ENCODE data around the gene PARP12. TPM values are rescaled to one million over a fixed set of nuclear protein-coding genes. Genes with fewer than 3 reads are reported as not detected.

Gene PARP12
- total and polyA plus RNA-seq, 12 donors = 6.7 to 48.3 (median 13.1) TPM

GRCh38 chr7:140048138-140048537 is 14.6 kb downstream of the PARP12 start:
- DNase-seq (peak in 1 of 2 donors; percentile 35), ATAC-seq (peak in 7 of 8 donors; percentile 26 to 81 (median 68))
- Histone ChIP-seq H3K27ac (peak overlapping the region in 2 of 10 donors; percentile 1 to 69), H3K4me3 (no peak overlapping the region), H3K36me3 (peaks cover 0 to 82% (median 8%) of the 10 kb centered on the region in 9 donors), H3K9me3 (no peaks in the 10 kb centered on the region), H3K27me3 (no peaks in the 10 kb centered on the region), H3K4me1 (peaks cover 0 to 37% (median 23%) of the 10 kb centered on the region in 9 donors)
- TF ChIP-seq, protein P1, sequence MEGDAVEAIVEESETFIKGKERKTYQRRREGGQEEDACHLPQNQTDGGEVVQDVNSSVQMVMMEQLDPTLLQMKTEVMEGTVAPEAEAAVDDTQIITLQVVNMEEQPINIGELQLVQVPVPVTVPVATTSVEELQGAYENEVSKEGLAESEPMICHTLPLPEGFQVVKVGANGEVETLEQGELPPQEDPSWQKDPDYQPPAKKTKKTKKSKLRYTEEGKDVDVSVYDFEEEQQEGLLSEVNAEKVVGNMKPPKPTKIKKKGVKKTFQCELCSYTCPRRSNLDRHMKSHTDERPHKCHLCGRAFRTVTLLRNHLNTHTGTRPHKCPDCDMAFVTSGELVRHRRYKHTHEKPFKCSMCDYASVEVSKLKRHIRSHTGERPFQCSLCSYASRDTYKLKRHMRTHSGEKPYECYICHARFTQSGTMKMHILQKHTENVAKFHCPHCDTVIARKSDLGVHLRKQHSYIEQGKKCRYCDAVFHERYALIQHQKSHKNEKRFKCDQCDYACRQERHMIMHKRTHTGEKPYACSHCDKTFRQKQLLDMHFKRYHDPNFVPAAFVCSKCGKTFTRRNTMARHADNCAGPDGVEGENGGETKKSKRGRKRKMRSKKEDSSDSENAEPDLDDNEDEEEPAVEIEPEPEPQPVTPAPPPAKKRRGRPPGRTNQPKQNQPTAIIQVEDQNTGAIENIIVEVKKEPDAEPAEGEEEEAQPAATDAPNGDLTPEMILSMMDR (IDR thresholded peaks at IDR 0.05) = no peak
- 52 to 71% methylated on average over 4 of the region's 4 CpGs for whole genome bisulfite sequencing, 2 donors
- intact Hi-C loops (cut with DNase I) = no loop called here

DNA sequence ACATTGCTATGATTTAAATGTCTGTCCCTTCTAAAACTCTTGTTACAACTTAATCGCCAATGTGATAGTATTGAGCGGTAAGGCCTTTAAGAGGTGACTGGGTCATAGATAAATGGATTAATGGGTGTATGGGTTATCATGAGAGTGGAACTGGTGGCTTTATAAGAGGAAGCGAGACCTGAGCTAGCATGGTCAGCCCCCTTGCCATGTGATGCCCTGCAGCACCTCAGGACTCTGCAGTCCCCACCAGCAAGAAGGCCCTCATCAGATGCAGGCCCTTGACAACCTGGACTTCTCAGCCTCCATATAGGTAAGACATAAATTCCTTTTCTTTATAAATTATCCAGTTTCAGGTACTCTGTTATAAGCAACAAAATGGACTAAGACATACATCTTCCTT is 15.6 kb downstream of the PARP12 start:
- WGBS, 2 donors = 96 to 99% methylated on average over 3 of the region's 3 CpGs
- Histone ChIP-seq H3K36me3 (peaks cover 0 to 83% (median 6%) of the 10 kb centered on the region in 9 donors), H3K4me1 (peaks cover 0 to 37% (median 23%) of the 10 kb centered on the region in 9 donors), H3K9me3 (no peaks in the 10 kb centered on the region), H3K4me3 (no peak overlapping the region), H3K27me3 (no peaks in the 10 kb centered on the region), H3K27ac (no peak overlapping the region)
- TF ChIP-seq, protein P1 (IDR thresholded peaks at IDR 0.05) = no peak
- no peak for ATAC-seq
- no peak for DNase-seq
- intact Hi-C loops (cut with DNase I) = no loop called here

DNA sequence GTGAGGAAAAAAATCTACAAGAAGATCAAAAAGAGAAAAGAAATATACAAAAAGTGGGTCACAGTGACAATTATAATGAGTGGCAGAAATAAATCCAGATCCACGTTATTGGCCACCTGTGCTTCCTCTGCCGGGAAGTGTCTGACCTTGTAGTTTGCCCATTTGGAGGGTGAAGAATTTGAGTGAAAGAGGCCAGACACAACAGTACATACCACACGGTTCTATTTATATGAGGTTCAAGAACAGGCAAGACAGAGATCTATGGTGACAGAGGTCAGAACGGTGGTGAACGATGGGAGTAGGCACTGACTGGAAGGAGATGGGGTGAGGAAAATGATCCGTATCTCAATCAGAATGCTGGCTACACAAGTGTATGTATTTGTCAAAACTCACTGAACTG is 17.1 kb downstream of the PARP12 start:
- H3K4me3 ChIP-seq = no peak overlapping the region
- ATAC-seq (peak in 3 of 8 donors; percentile 22 to 44 (median 43)), DNase-seq (no peak)
- no peaks in the 10 kb centered on the region for H3K27me3 ChIP-seq
- WGBS, 2 donors = 40 to 55% methylated on average over 6 of the region's 6 CpGs
- peaks cover 0 to 37% (median 23%) of the 10 kb centered on the region in 9 donors for H3K4me1 ChIP-seq
- peak overlapping the region in 1 of 10 donors; percentile 1 for H3K27ac ChIP-seq
- no peaks in the 10 kb centered on the region for H3K9me3 ChIP-seq
- H3K36me3 ChIP-seq = peaks cover 0 to 85% (median 6%) of the 10 kb centered on the region in 9 donors
- TF ChIP-seq, protein P1 (IDR thresholded peaks at IDR 0.05) = no peak
- intact Hi-C loops (cut with DNase I) = no loop called here

GRCh38 chr7:140044251-140044650 is 18.5 kb downstream of the PARP12 start:
- WGBS, 2 donors = 93 to 95% methylated on average over 6 of the region's 6 CpGs
- peaks cover 0 to 95% (median 13%) of the 10 kb centered on the region in 9 donors for H3K36me3 ChIP-seq
- no peak for ATAC-seq

More at GRCh38 chr7:140044251-140044650, 18.5 kb downstream of the PARP12 start:
- TF ChIP-seq, protein P1 (IDR thresholded peaks at IDR 0.05) = no peak
- Histone ChIP-seq H3K27ac (no peak overlapping the region), H3K9me3 (no peaks in the 10 kb centered on the region), H3K4me1 (peaks cover 0 to 24% (median 15%) of the 10 kb centered on the region in 9 donors), H3K27me3 (no peaks in the 10 kb centered on the region), H3K4me3 (no peak overlapping the region)
- intact Hi-C loops (cut with DNase I) = no loop called here
- no peak for DNase-seq

Measured in heart right ventricle (tissue), 16 donors.